SK-N-SH treated with all-trans-retinoic acid at 6 μM for 48 hours (cell line): ENCODE results near the gene NXN.

Experiments used
- ZFP30 ChIP-seq: fragments of 450-650 bp; formaldehyde crosslinking; IDR thresholded peaks from 2 replicates; pipeline ENCODE4 v1.5.0; 2022; ENCODE audit warnings: mild to moderate bottlenecking, moderate library complexity
- TF ChIP-seq, protein P1 (sequence below): fragments of 250-450 bp; sonication (Bioruptor Pico); IDR thresholded peaks from 2 replicates; pipeline ENCODE4 v1.8.0; 2021; ENCODE audit warnings: low read depth, mild to moderate bottlenecking, moderate library complexity, borderline replicate concordance
- TF ChIP-seq, protein P2 (sequence below): fragments of 250-450 bp; sonication (Bioruptor Pico); IDR thresholded peaks from 2 replicates; pipeline ENCODE4 v1.8.0; 2020; ENCODE audit warnings: mild to moderate bottlenecking, moderate library complexity, borderline replicate concordance

DNA sequence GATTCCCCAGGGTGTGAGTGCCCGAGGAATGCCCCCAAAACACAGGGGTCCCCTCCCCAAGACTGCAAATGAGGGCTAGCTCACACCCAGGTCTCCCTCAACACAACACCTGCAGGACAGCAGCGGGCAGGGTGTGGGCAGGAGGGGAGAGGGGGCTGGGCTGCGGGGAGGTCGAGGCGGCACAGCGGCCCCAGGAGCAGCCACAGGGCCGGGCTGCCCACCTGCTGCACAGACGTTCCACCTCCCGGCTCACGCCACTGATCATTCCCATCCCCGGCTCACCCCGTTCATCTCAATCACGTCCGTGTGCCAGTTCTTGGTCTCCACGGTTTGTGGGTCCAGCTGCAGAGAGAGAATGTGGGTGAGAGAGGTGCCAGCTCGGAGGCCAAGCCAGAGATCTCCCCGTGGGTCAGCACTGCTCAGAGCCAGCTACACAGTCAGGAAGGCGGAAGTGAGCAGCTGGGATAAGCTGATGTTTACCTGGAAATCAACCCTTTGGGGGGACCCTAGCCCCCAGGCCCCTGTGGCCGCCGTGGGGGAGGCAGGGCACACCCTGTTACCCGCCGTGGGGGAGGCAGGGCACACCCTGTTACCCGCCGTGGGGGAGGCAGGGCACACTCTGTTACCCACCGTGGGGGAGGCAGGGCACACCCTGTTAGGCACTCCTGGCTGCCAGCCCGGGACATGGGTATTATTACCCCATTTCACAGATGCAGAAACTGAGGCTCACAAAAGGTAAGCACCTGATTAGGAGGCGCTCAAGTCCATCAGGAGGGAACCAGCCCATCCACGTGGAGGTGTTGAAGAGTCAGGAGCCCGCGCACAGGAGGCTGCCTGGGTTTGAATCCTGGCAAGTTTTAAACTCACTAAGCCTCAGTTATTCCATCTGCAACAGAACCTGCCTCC lies 33.5 kb upstream of the NXN start:
- TF ChIP-seq ZFP30 (CRISPR knock-in tag) = no peak
- TF ChIP-seq, protein P1, sequence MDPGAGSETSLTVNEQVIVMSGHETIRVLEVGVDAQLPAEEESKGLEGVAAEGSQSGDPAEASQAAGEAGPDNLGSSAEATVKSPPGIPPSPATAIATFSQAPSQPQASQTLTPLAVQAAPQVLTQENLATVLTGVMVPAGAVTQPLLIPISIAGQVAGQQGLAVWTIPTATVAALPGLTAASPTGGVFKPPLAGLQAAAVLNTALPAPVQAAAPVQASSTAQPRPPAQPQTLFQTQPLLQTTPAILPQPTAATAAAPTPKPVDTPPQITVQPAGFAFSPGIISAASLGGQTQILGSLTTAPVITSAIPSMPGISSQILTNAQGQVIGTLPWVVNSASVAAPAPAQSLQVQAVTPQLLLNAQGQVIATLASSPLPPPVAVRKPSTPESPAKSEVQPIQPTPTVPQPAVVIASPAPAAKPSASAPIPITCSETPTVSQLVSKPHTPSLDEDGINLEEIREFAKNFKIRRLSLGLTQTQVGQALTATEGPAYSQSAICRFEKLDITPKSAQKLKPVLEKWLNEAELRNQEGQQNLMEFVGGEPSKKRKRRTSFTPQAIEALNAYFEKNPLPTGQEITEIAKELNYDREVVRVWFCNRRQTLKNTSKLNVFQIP = no peak
- TF ChIP-seq, protein P2, sequence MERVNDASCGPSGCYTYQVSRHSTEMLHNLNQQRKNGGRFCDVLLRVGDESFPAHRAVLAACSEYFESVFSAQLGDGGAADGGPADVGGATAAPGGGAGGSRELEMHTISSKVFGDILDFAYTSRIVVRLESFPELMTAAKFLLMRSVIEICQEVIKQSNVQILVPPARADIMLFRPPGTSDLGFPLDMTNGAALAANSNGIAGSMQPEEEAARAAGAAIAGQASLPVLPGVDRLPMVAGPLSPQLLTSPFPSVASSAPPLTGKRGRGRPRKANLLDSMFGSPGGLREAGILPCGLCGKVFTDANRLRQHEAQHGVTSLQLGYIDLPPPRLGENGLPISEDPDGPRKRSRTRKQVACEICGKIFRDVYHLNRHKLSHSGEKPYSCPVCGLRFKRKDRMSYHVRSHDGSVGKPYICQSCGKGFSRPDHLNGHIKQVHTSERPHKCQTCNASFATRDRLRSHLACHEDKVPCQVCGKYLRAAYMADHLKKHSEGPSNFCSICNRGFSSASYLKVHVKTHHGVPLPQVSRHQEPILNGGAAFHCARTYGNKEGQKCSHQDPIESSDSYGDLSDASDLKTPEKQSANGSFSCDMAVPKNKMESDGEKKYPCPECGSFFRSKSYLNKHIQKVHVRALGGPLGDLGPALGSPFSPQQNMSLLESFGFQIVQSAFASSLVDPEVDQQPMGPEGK = no peak
